HG03520 (cell line): ENCODE measurements around the gene SLPI.

Experiments
- ATAC-seq: cut with Tn5 transposase; IDR thresholded peaks from one replicate; pipeline ENCODE4 v1.9.1; 2021; ENCODE audit warnings: mild to moderate bottlenecking, moderate library complexity; ENCODE audit not compliant: unreplicated experiment

Gene SLPI

GRCh38 chr20:45218636-45219035, 35.7 kb downstream of the SLPI start:
- ATAC-seq = no peak

GRCh38 chr20:45218124-45218523, 36.2 kb downstream of the SLPI start:
- no peak for ATAC-seq

GRCh38 chr20:45212836-45213235, 41.5 kb downstream of the SLPI start:
- no peak for ATAC-seq

GRCh38 chr20:45211569-45212474, 42.5 kb downstream of the SLPI start:
- no peak for ATAC-seq

- ATAC-seq = no peak
Observed at GRCh38 chr20:45209924-45210323, 44.4 kb downstream of the SLPI start.

GRCh38 chr20:45206725-45207124, 47.6 kb downstream of the SLPI start, which contains the start of gene SEMG1:
Gene SEMG1, plus strand, starts transcription at chr20:45207033. Its CDS starts 21 bp downstream, at chr20:45207054.
- ATAC-seq = no peak
